ENCODE measurements around the gene NUDT2.
"Not testable (repeated sequence)": the region's sequence is repeated elsewhere in the genome, so short reads cannot be mapped to it uniquely, and the experiment has no call there.

The NUDT2 gene

GRCh38 chr9:34335376-34335775, 6.0 kb downstream of the NUDT2 start:
- no peak for DNase-seq (ENCODE audit: low read depth in 2 of 2)

- DNase-seq (ENCODE audit: low read depth in 2 of 2), result no peak
Measured at GRCh38 chr9:34337403-34337802, 8.0 kb downstream of the NUDT2 start.

GRCh38 chr9:34338079-34338478, 8.7 kb downstream of the NUDT2 start:
- not testable (repeated sequence) for DNase-seq (ENCODE audit: low read depth in 2 of 2)

GRCh38 chr9:34338665-34339385, 9.5 kb downstream of the NUDT2 start:
- no peak for DNase-seq (ENCODE audit: low read depth in 2 of 2)

- no peak for DNase-seq (ENCODE audit: low read depth in 2 of 2)
Measured at GRCh38 chr9:34341659-34342295, 12.4 kb downstream of the NUDT2 start.

GRCh38 chr9:34343090-34343489, 13.7 kb downstream of the NUDT2 start:
- DNase-seq (ENCODE audit: low read depth in 2 of 2), result no peak

GRCh38 chr9:34343605-34344004, 14.2 kb downstream of the NUDT2 start:
- DNase-seq (ENCODE audit: low read depth in 2 of 2), result no peak

- DNase-seq (ENCODE audit: low read depth in 2 of 2), result no peak
Measured at GRCh38 chr9:34346873-34347799, 17.8 kb downstream of the NUDT2 start.

GRCh38 chr9:34347800-34348158, 18.4 kb downstream of the NUDT2 start:
- DNase-seq (ENCODE audit: low read depth in 2 of 2), result no peak

- DNase-seq (ENCODE audit: low read depth in 2 of 2), result no peak
Measured at GRCh38 chr9:34349324-34349723, 20.0 kb downstream of the NUDT2 start.

- not testable (repeated sequence) for DNase-seq (ENCODE audit: low read depth in 2 of 2)
Measured at GRCh38 chr9:34352122-34352652, 22.8 kb downstream of the NUDT2 start.

- DNase-seq (ENCODE audit: low read depth in 2 of 2), result not testable (repeated sequence)
Measured at GRCh38 chr9:34352957-34353356, 23.6 kb downstream of the NUDT2 start.

GRCh38 chr9:34362614-34363214, 33.3 kb downstream of the NUDT2 start:
- no peak for DNase-seq (ENCODE audit: low read depth in 2 of 2)

- no peak for DNase-seq (ENCODE audit: low read depth in 2 of 2)
Measured at GRCh38 chr9:34363619-34364351, 34.4 kb downstream of the NUDT2 start.

- DNase-seq (ENCODE audit: low read depth in 2 of 2), result no peak
Measured at GRCh38 chr9:34365282-34365681, 35.9 kb downstream of the NUDT2 start.

- no peak for DNase-seq (ENCODE audit: low read depth in 2 of 2)
Measured at GRCh38 chr9:34366365-34366764, 37.0 kb downstream of the NUDT2 start.

GRCh38 chr9:34367751-34368410, 38.5 kb downstream of the NUDT2 start:
- DNase-seq (ENCODE audit: low read depth in 2 of 2), result not testable (repeated sequence)

- DNase-seq (ENCODE audit: low read depth in 2 of 2), result not testable (repeated sequence)
Measured at GRCh38 chr9:34368796-34369195, 39.4 kb downstream of the NUDT2 start.

- DNase-seq (ENCODE audit: low read depth in 2 of 2), result no peak
Measured at GRCh38 chr9:34369636-34370035, 40.3 kb downstream of the NUDT2 start.

- DNase-seq (ENCODE audit: low read depth in 2 of 2), result no peak
Measured at GRCh38 chr9:34370335-34370969, 41.1 kb downstream of the NUDT2 start.

All from activated CD4-positive, alpha-beta T cell treated with anti-CD3 and anti-CD28 coated beads for 24 hours (primary cell).